Naive thymus-derived CD4-positive, alpha-beta T cell (primary cell): ENCODE data around the gene SMARCD1. TPM values are rescaled to one million over a fixed set of nuclear protein-coding genes. Genes with fewer than 3 reads are reported as not detected.

Source experiments
- ATAC-seq: fragments of 150-1000 bp; cut with Tn5 transposase; 2 replicates; pipeline ENCODE4 v1.10.0; 2021; ENCODE audit warnings: mild to moderate bottlenecking, moderate library complexity
- CTCF ChIA-PET: fragments of 350-600 bp; sonication (Branson Sonifier 250); formaldehyde crosslinking; loops from one replicate; lab custom pipeline; 2021; ENCODE audit warnings: antibody characterized with exemption; lab: Charles Lee
- POLR2A ChIA-PET: fragments of 350-600 bp; sonication (Branson Sonifier 250); formaldehyde crosslinking; loops from one replicate; lab custom pipeline; 2021; ENCODE audit warnings: antibody characterized with exemption, inconsistent platforms; lab: Charles Lee
- DNase-seq, 9 donors: peaks; one replicate each; pipeline versions ENCODE4 v3.0.0 to v3.0.0-alpha.2; 2020 to 2022; ENCODE audit warnings: mixed read lengths in 1 of 9
- H3K27ac ChIP-seq: one replicate; pipeline ENCODE4 v1.7.0; 2013; ENCODE audit warnings: mild to moderate bottlenecking, low read depth, low read length, moderate library complexity
- H3K27me3 ChIP-seq, 2 donors: one replicate each; pipeline ENCODE4 v1.7.0; 2013; ENCODE audit warnings: low read length in 2 of 2, mild to moderate bottlenecking in 2 of 2, moderate library complexity in 2 of 2; ENCODE audit not compliant: control insufficient read depth in 2 of 2, insufficient read depth in 2 of 2
- H3K36me3 ChIP-seq, 3 experiments: 1 replicate in 2 of 3; 2 replicates in 1 of 3; pipeline ENCODE4 v1.7.0; 2013; ENCODE audit warnings: low read length in 3 of 3, mild to moderate bottlenecking in 3 of 3, moderate library complexity in 1 of 3; ENCODE audit not compliant: insufficient read depth in 3 of 3, control insufficient read depth in 2 of 3
- H3K4me1 ChIP-seq, 2 donors: one replicate each; pipeline ENCODE4 v1.7.0; 2013; ENCODE audit warnings: low read length in 2 of 2, mild to moderate bottlenecking in 2 of 2, moderate library complexity in 1 of 2; ENCODE audit not compliant: control insufficient read depth in 2 of 2, insufficient read depth in 2 of 2
- H3K4me3 ChIP-seq: 2 replicates; pipeline ENCODE4 v1.7.0; 2013; ENCODE audit warnings: mild to moderate bottlenecking, low read length
- H3K9me3 ChIP-seq, 3 experiments: 1 replicate in 2 of 3; 2 replicates in 1 of 3; pipeline ENCODE4 v1.7.0; 2013; ENCODE audit warnings: low read length in 3 of 3; ENCODE audit not compliant: control insufficient read depth in 2 of 3
- H3K27ac Mint-ChIP-seq, 9 donors: one replicate each; pipeline ENCODE4 v1.8.0; 2020 to 2022; ENCODE audit warnings: mixed read lengths in 9 of 9, mild to moderate bottlenecking in 8 of 9, moderate library complexity in 5 of 9, inconsistent platforms in 2 of 9
- H3K27me3 Mint-ChIP-seq, 5 donors: one replicate each; pipeline ENCODE4 v1.8.0; 2021 to 2022; ENCODE audit warnings: mixed read lengths in 5 of 5, mild to moderate bottlenecking in 1 of 5
- H3K36me3 Mint-ChIP-seq, 5 donors: one replicate each; pipeline ENCODE4 v1.8.0; 2020 to 2022; ENCODE audit warnings: mixed read lengths in 5 of 5, mild to moderate bottlenecking in 3 of 5, inconsistent platforms in 1 of 5
- H3K4me1 Mint-ChIP-seq, 7 donors: one replicate each; pipeline ENCODE4 v1.8.0; 2020 to 2022; ENCODE audit warnings: mixed read lengths in 7 of 7, mild to moderate bottlenecking in 3 of 7, inconsistent platforms in 1 of 7
- H3K4me3 Mint-ChIP-seq, 10 donors: one replicate each; pipeline ENCODE4 v1.8.0; 2020 to 2022; ENCODE audit warnings: mild to moderate bottlenecking in 10 of 10, mixed read lengths in 10 of 10, moderate library complexity in 6 of 10, inconsistent platforms in 2 of 10
- H3K9me3 Mint-ChIP-seq, 11 donors: one replicate each; pipeline ENCODE4 v1.8.0; 2020 to 2022; ENCODE audit warnings: mixed read lengths in 11 of 11, mild to moderate bottlenecking in 4 of 11, inconsistent platforms in 1 of 11, moderate library complexity in 1 of 11
- intact Hi-C, 2 donors: fragments of 100-400 bp; cut with micrococcal nuclease; formaldehyde crosslinking; loops; one replicate each; pipeline ENCODE4 v1.15.1; 2023
- polyA plus RNA-seq, 2 donors: library from polyadenylated mRNA; unstranded; fragments of 300-500 nt; fragmentation: Illumina TruSeq; gene quantifications; one replicate each; pipeline ENCODE4 v1.2.3, GENCODE V29; 2021
- total RNA-seq, 6 experiments: library from RNA in 5 of 6; stranded (reverse) in 5 of 6; gene quantifications; 1 replicate in 5 of 6; 2 replicates in 1 of 6; pipeline ENCODE4 v1.2.3 and lab custom pipeline; 2021 to 2026

SMARCD1 gene
- total and polyA plus RNA-seq, 7 experiments from 2014 or later, result 9.5 to 88.5 (median 67.2) TPM

- H3K4me3 ChIP-seq, result no peak overlapping the region
- intact Hi-C loops, result loop anchor here (5.0 to 10.0 kb wide), 2 partner anchors 215 to 282 kb away; partner anchors contain the start of gene BCDIN3D (in 1 of the 2)
- Mint-ChIP-seq H3K9me3 (peaks cover 0 to 2% (median 0%) of the 10 kb centered on the region in 11 donors), H3K4me3 (peak overlapping the region; percentile 3 to 92 (median 71)), H3K4me1 (peaks cover 21 to 52% (median 44%) of the 10 kb centered on the region in 7 donors), H3K27ac (peak overlapping the region in 7 of 9 donors; percentile 4 to 84 (median 62)), H3K36me3 (peaks cover 0 to 12% (median 0%) of the 10 kb centered on the region in 5 donors), H3K27me3 (peaks cover 14 to 43% (median 29%) of the 10 kb centered on the region in 5 donors)
- H3K4me1 ChIP-seq, result peaks cover 7 to 31% of the 10 kb centered on the region in 2 donors
- CTCF ChIA-PET, result interaction anchor here (0.5 to 1.2 kb wide), 3 partner anchors 92 to 448 kb away, joined by 3 to 7 read pairs (median 3); no protein-coding TSS in a partner anchor
- peak in 6 of 9 donors; percentile 12 to 54 (median 26) for DNase-seq
- no peak overlapping the region for H3K27ac ChIP-seq
- peaks cover 0 to 9% of the 10 kb centered on the region in 2 donors for H3K27me3 ChIP-seq
- ATAC-seq, result peak; percentile 33
- POLR2A ChIA-PET, result interaction anchor here (0.8 kb wide), 1 partner anchor 163 kb away, joined by 3 read pairs; no protein-coding TSS in a partner anchor
- no peaks in the 10 kb centered on the region for H3K36me3 ChIP-seq
- H3K9me3 ChIP-seq, result no peaks in the 10 kb centered on the region
These were observed 25.6 kb upstream of the SMARCD1 start for GRCh38 chr12:50059440-50060119.

- H3K27ac Mint-ChIP-seq, result peak overlapping the region in 6 of 9 donors; percentile 4 to 84 (median 66)
- Histone ChIP-seq H3K36me3 (no peaks in the 10 kb centered on the region), H3K27ac (no peak overlapping the region), H3K4me1 (peaks cover 7 to 31% of the 10 kb centered on the region in 2 donors), H3K4me3 (no peak overlapping the region), H3K27me3 (peaks cover 0 to 9% of the 10 kb centered on the region in 2 donors), H3K9me3 (no peaks in the 10 kb centered on the region)
- intact Hi-C loops, result no loop called here
- H3K4me3 Mint-ChIP-seq, result peak overlapping the region in 9 of 10 donors; percentile 41 to 92 (median 74)
- ChIA-PET POLR2A (interaction anchor here (0.8 kb wide), 1 partner anchor 163 kb away, joined by 3 read pairs; no protein-coding TSS in a partner anchor), CTCF (interaction anchor here (0.6 to 1.2 kb wide), 2 partner anchors 93 to 121 kb away, joined by 3 to 7 read pairs; no protein-coding TSS in a partner anchor)
- ATAC-seq (no peak), DNase-seq (no peak)
- peaks cover 0 to 12% (median 0%) of the 10 kb centered on the region in 5 donors for H3K36me3 Mint-ChIP-seq
- peaks cover 14 to 43% (median 29%) of the 10 kb centered on the region in 5 donors for H3K27me3 Mint-ChIP-seq
- H3K9me3 Mint-ChIP-seq, result peaks cover 0 to 2% (median 0%) of the 10 kb centered on the region in 11 donors
- H3K4me1 Mint-ChIP-seq, result peaks cover 21 to 52% (median 44%) of the 10 kb centered on the region in 7 donors
These were observed 25.0 kb upstream of the SMARCD1 start for GRCh38 chr12:50060120-50060468.

- H3K4me3 Mint-ChIP-seq, result peak overlapping the region in 2 of 10 donors; percentile 6 to 9
- Histone ChIP-seq H3K4me1 (peaks cover 7 to 24% of the 10 kb centered on the region in 2 donors), H3K27ac (no peak overlapping the region), H3K4me3 (no peak overlapping the region), H3K36me3 (no peaks in the 10 kb centered on the region), H3K9me3 (no peaks in the 10 kb centered on the region), H3K27me3 (peaks cover 0 to 8% of the 10 kb centered on the region in 2 donors)
- ChIA-PET CTCF (interaction anchor here (0.6 to 1.0 kb wide), 3 partner anchors 8 to 527 kb away, joined by 3 to 9 read pairs (median 3); no protein-coding TSS in a partner anchor), POLR2A (no interaction called here)
- ATAC-seq (no peak), DNase-seq (no peak)
- H3K27me3 Mint-ChIP-seq, result peaks cover 9 to 36% (median 24%) of the 10 kb centered on the region in 5 donors
- H3K27ac Mint-ChIP-seq, result peak overlapping the region in 1 of 9 donors; percentile 14
- no peaks in the 10 kb centered on the region for H3K9me3 Mint-ChIP-seq
- intact Hi-C loops, result no loop called here
- H3K36me3 Mint-ChIP-seq, result peaks cover 0 to 12% (median 0%) of the 10 kb centered on the region in 5 donors
- H3K4me1 Mint-ChIP-seq, result peaks cover 15 to 45% (median 36%) of the 10 kb centered on the region in 7 donors
These were observed 24.0 kb upstream of the SMARCD1 start for GRCh38 chr12:50061171-50061570.

- H3K27me3 Mint-ChIP-seq, result peaks cover 0 to 26% (median 14%) of the 10 kb centered on the region in 5 donors
- H3K9me3 Mint-ChIP-seq, result no peaks in the 10 kb centered on the region
- ChIA-PET POLR2A (interaction anchor here (0.5 to 0.6 kb wide), 3 partner anchors 106 to 1022 kb away, joined by 3 to 6 read pairs (median 5); no protein-coding TSS in a partner anchor), CTCF (interaction anchor here (0.6 kb wide), 1 partner anchor 148 kb away, joined by 3 read pairs; no protein-coding TSS in a partner anchor)
- Histone ChIP-seq H3K27ac (no peak overlapping the region), H3K4me3 (no peak overlapping the region), H3K9me3 (no peaks in the 10 kb centered on the region), H3K27me3 (no peaks in the 10 kb centered on the region), H3K4me1 (peaks cover 0 to 15% of the 10 kb centered on the region in 2 donors), H3K36me3 (no peaks in the 10 kb centered on the region)
- ATAC-seq (no peak), DNase-seq (no peak)
- intact Hi-C loops, result no loop called here
- H3K27ac Mint-ChIP-seq, result peak overlapping the region in 2 of 9 donors; percentile 4 to 5
- H3K4me1 Mint-ChIP-seq, result peaks cover 10 to 36% (median 27%) of the 10 kb centered on the region in 7 donors
- H3K4me3 Mint-ChIP-seq, result peak overlapping the region in 1 of 10 donors; percentile 8
- peaks cover 0 to 11% (median 0%) of the 10 kb centered on the region in 5 donors for H3K36me3 Mint-ChIP-seq
These were observed 23.0 kb upstream of the SMARCD1 start for GRCh38 chr12:50061946-50062686.

- intact Hi-C loops, result no loop called here
- Mint-ChIP-seq H3K36me3 (peaks cover 0 to 10% (median 0%) of the 10 kb centered on the region in 5 donors), H3K4me1 (peaks cover 8 to 35% (median 25%) of the 10 kb centered on the region in 7 donors), H3K27me3 (peaks cover 0 to 25% (median 13%) of the 10 kb centered on the region in 5 donors), H3K27ac (peak overlapping the region in 1 of 9 donors; percentile 4), H3K4me3 (no peak overlapping the region), H3K9me3 (no peaks in the 10 kb centered on the region)
- no peak overlapping the region for H3K4me3 ChIP-seq
- no peaks in the 10 kb centered on the region for H3K36me3 ChIP-seq
- ATAC-seq (no peak), DNase-seq (no peak)
- ChIA-PET CTCF (interaction anchor here (0.6 to 0.8 kb wide), 2 partner anchors 12 to 147 kb away, joined by 3 read pairs; no protein-coding TSS in a partner anchor), POLR2A (no interaction called here)
- H3K9me3 ChIP-seq, result no peaks in the 10 kb centered on the region
- H3K4me1 ChIP-seq, result peaks cover 0 to 15% of the 10 kb centered on the region in 2 donors
- H3K27ac ChIP-seq, result no peak overlapping the region
- H3K27me3 ChIP-seq, result no peaks in the 10 kb centered on the region
These were observed 22.2 kb upstream of the SMARCD1 start for GRCh38 chr12:50062728-50063460.
